Measurements from ENCODE around the gene USP9X.

- TF ChIP-seq, protein P1, sequence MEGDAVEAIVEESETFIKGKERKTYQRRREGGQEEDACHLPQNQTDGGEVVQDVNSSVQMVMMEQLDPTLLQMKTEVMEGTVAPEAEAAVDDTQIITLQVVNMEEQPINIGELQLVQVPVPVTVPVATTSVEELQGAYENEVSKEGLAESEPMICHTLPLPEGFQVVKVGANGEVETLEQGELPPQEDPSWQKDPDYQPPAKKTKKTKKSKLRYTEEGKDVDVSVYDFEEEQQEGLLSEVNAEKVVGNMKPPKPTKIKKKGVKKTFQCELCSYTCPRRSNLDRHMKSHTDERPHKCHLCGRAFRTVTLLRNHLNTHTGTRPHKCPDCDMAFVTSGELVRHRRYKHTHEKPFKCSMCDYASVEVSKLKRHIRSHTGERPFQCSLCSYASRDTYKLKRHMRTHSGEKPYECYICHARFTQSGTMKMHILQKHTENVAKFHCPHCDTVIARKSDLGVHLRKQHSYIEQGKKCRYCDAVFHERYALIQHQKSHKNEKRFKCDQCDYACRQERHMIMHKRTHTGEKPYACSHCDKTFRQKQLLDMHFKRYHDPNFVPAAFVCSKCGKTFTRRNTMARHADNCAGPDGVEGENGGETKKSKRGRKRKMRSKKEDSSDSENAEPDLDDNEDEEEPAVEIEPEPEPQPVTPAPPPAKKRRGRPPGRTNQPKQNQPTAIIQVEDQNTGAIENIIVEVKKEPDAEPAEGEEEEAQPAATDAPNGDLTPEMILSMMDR (IDR thresholded peaks at IDR 0.05; ENCODE audit: low read length) = no peak
- no peak for TF ChIP-seq EZH2 (IDR thresholded peaks at IDR 0.05; ENCODE audit: borderline replicate concordance, low read length)
Observed at GRCh38 chrX:41051288-41051687, 34.0 kb upstream of the USP9X start.

Measured in OCI-LY1 (cell line).